HepG2 (cell line): Measurements from ENCODE around the gene SCIN. TPM values are rescaled to one million over a fixed set of nuclear protein-coding genes. Genes with fewer than 3 reads are reported as not detected.

ENCODE experiments used
- CBX2 ChIP-seq, 2 experiments: fragments of 200-600 bp in 1 of 2; sonication (generic); formaldehyde crosslinking in 1 of 2; IDR thresholded peaks; 2 replicates each; pipeline versions ENCODE4 v1.7.0 to v1.8.1; 2018 to 2022; ENCODE audit warnings: low read depth in 2 of 2, low read length in 1 of 2, mild to moderate bottlenecking in 1 of 2, missing genetic modification reagents in 1 of 2
- CREB1 ChIP-seq, 2 experiments: fragments of 450-650 bp in 1 of 2; IDR thresholded peaks; 2 replicates each; pipeline ENCODE4 v1.6.1; 2016 to 2017; ENCODE audit warnings: control low read depth in 1 of 2, mild to moderate bottlenecking in 1 of 2, missing compliant biosample characterization in 1 of 2, missing genetic modification characterization in 1 of 2
- ISL2 ChIP-seq: sonication (generic); formaldehyde crosslinking; IDR thresholded peaks from 2 replicates; pipeline ENCODE4 v1.5.0; 2020; ENCODE audit warnings: missing genetic modification reagents
- REL ChIP-seq: sonication (generic); formaldehyde crosslinking; conservative IDR thresholded peaks from 2 replicates; pipeline ENCODE4 v1.8.0; 2022; ENCODE audit warnings: mild to moderate bottlenecking, missing genetic modification reagents, moderate library complexity
- SOX6 ChIP-seq, 2 experiments: fragments of 450-650 bp in 1 of 2; sonication (generic) in 1 of 2; formaldehyde crosslinking in 1 of 2; IDR thresholded peaks; 2 replicates each; pipeline versions ENCODE4 v1.4.0 to v1.6.1; 2017 to 2020; ENCODE audit warnings: antibody characterized with exemption in 1 of 2, mild to moderate bottlenecking in 1 of 2, missing genetic modification reagents in 1 of 2
- TARDBP ChIP-seq: sonication (generic); formaldehyde crosslinking; IDR thresholded peaks from 2 replicates; pipeline ENCODE4 v1.8.0; 2022; ENCODE audit warnings: mild to moderate bottlenecking, missing genetic modification reagents
- TFAP4 ChIP-seq: sonication (generic); IDR thresholded peaks from 2 replicates; pipeline ENCODE4 v1.6.1; 2016; ENCODE audit warnings: low read depth, borderline replicate concordance
- UBTF ChIP-seq: sonication (generic); formaldehyde crosslinking; IDR thresholded peaks from 2 replicates; pipeline ENCODE4 v1.4.0; 2020; ENCODE audit warnings: mild to moderate bottlenecking, missing genetic modification reagents
- ZBTB26 ChIP-seq: IDR thresholded peaks from 2 replicates; pipeline ENCODE4 v1.6.1; 2016; ENCODE audit warnings: missing compliant biosample characterization, missing genetic modification reagents, borderline replicate concordance
- ZBTB33 ChIP-seq: sonication (generic); formaldehyde crosslinking; IDR thresholded peaks from 2 replicates; pipeline ENCODE4 v1.4.0; 2020; ENCODE audit warnings: missing genetic modification reagents
- ZFP36 ChIP-seq: fragments of 150-350 bp; IDR thresholded peaks from 2 replicates; pipeline ENCODE4 v1.6.1; 2018; ENCODE audit warnings: borderline replicate concordance, low read length, low read depth; ENCODE audit not compliant: partially characterized antibody
- ZFP82 ChIP-seq: sonication (generic); formaldehyde crosslinking; IDR thresholded peaks from 2 replicates; pipeline ENCODE4 v1.5.1; 2020; ENCODE audit warnings: mild to moderate bottlenecking, missing genetic modification reagents, borderline replicate concordance
- ZNF550 ChIP-seq: sonication (generic); formaldehyde crosslinking; IDR thresholded peaks from 2 replicates; pipeline ENCODE4 v1.4.0; 2020; ENCODE audit warnings: mild to moderate bottlenecking, missing genetic modification reagents, borderline replicate concordance
- ZNF781 ChIP-seq: sonication (generic); formaldehyde crosslinking; IDR thresholded peaks from 2 replicates; pipeline ENCODE4 v1.5.1; 2020; ENCODE audit warnings: borderline replicate concordance, mild to moderate bottlenecking, missing genetic modification reagents; ENCODE audit errors: not compliant biosample characterization
- polyA plus RNA-seq, 8 experiments: library from polyadenylated mRNA; depleted of rRNA in 3 of 8; stranded (reverse) in 7 of 8; unstranded in 1 of 8; fragments of >200 nt; fragmentation: Illumina TruSeq in 4 of 8; extraction: Trizol in 4 of 8; gene quantifications; 2 replicates each; pipeline versions ENCODE4 v1.2.1 to v1.2.3, GENCODE V29; 2011 to 2016; ENCODE audit warnings: low read depth in 4 of 8, missing spikeins in 1 of 8, mixed read lengths in 1 of 8; ENCODE audit not compliant: insufficient read depth in 1 of 8
- total RNA-seq, 5 experiments: library from RNA; depleted of rRNA; stranded (reverse); fragments of >200 nt; fragmentation: Illumina TruSeq; extraction: Trizol; gene quantifications; 2 replicates each; pipeline ENCODE4 v1.2.3, GENCODE V29; 2016; ENCODE audit warnings: low read depth in 1 of 5

The SCIN gene
- total and polyA plus RNA-seq, 2 of the 13 experiments (the other 11 are each of a cell fraction or from before 2014, with no cell fraction given), result not detected

GRCh38 chr7:12670000-12670729 is 99.6 kb downstream of the SCIN start (continued):
- TF ChIP-seq ISL2 (CRISPR knock-in tag), result peak; percentile 83
- no peak for TF ChIP-seq ZNF550 (CRISPR knock-in tag)
- TF ChIP-seq CBX2 (IDR thresholded peaks at IDR 0.05; ENCODE audit: low read depth, low read length), result no peak
- no peak for TF ChIP-seq CBX2 (CRISPR knock-in tag; IDR thresholded peaks at IDR 0.05; ENCODE audit: low read depth)
- no peak for TF ChIP-seq SOX6 (IDR thresholded peaks at IDR 0.05)
- peak; percentile 90 for TF ChIP-seq SOX6 (CRISPR knock-in tag; IDR thresholded peaks at IDR 0.05)
- no peak for TF ChIP-seq ZBTB33 (CRISPR knock-in tag)
- TF ChIP-seq UBTF (CRISPR knock-in tag), result no peak
- TF ChIP-seq REL (CRISPR knock-in tag), result no peak
- 0 out of 2 replicates have a peak, but pooled peaks have one; percentile 25 for TF ChIP-seq TARDBP
- TF ChIP-seq ZFP36, result no peak
- TF ChIP-seq CREB1 (IDR thresholded peaks at IDR 0.05), result peak; percentile 27; the same call in 1 of the 2 replicates
- no peak for TF ChIP-seq CREB1 (CRISPR knock-in tag; IDR thresholded peaks at IDR 0.05)
- no peak for TF ChIP-seq ZFP82 (CRISPR knock-in tag)
- no peak for TF ChIP-seq ZNF781 (CRISPR knock-in tag)
- no peak for TF ChIP-seq ZBTB26 (CRISPR knock-in tag)
- peak; percentile 80; the same call in 1 of the 2 replicates for TF ChIP-seq TFAP4
